Naive B cell (primary cell): ENCODE data around the gene NNMT. TPM values are rescaled to one million over a fixed set of nuclear protein-coding genes. Genes with fewer than 3 reads are reported as not detected.

Experiments
- ATAC-seq, 2 donors: fragments of 150-1000 bp; cut with Tn5 transposase; 2 replicates each; pipeline ENCODE4 v1.10.0; 2021; ENCODE audit warnings: low read depth in 2 of 2, mild to moderate bottlenecking in 2 of 2, moderate library complexity in 2 of 2
- DNase-seq: peaks from one replicate; pipeline ENCODE4 v3.0.0; 2022
- H3K27ac Mint-ChIP-seq, 6 donors: one replicate each; pipeline ENCODE4 v1.8.0; 2020 to 2022; ENCODE audit warnings: mild to moderate bottlenecking in 6 of 6, mixed read lengths in 6 of 6, moderate library complexity in 5 of 6, inconsistent platforms in 2 of 6
- H3K27me3 Mint-ChIP-seq, 3 donors: one replicate each; pipeline ENCODE4 v1.8.0; 2021 to 2022; ENCODE audit warnings: mixed read lengths in 3 of 3, mild to moderate bottlenecking in 1 of 3
- H3K36me3 Mint-ChIP-seq, 2 donors: one replicate each; pipeline ENCODE4 v1.8.0; 2020 to 2022; ENCODE audit warnings: mixed read lengths in 2 of 2, inconsistent platforms in 1 of 2, mild to moderate bottlenecking in 1 of 2
- H3K4me1 Mint-ChIP-seq, 3 donors: one replicate each; pipeline ENCODE4 v1.8.0; 2020 to 2022; ENCODE audit warnings: mixed read lengths in 3 of 3, inconsistent platforms in 1 of 3, mild to moderate bottlenecking in 1 of 3, moderate library complexity in 1 of 3
- H3K4me3 Mint-ChIP-seq, 8 donors: one replicate each; pipeline ENCODE4 v1.8.0; 2020 to 2022; ENCODE audit warnings: mild to moderate bottlenecking in 8 of 8, mixed read lengths in 8 of 8, moderate library complexity in 8 of 8, inconsistent platforms in 2 of 8
- H3K9me3 Mint-ChIP-seq, 7 donors: one replicate each; pipeline ENCODE4 v1.8.0; 2020 to 2022; ENCODE audit warnings: mixed read lengths in 7 of 7, mild to moderate bottlenecking in 5 of 7, inconsistent platforms in 2 of 7, moderate library complexity in 1 of 7
- polyA plus RNA-seq, 6 donors: library from polyadenylated mRNA; unstranded; fragments of 300-500 nt; fragmentation: Illumina TruSeq; gene quantifications; one replicate each; pipeline ENCODE4 v1.2.3, GENCODE V29; 2021; ENCODE audit warnings: low read depth in 6 of 6

NNMT gene
- polyA plus RNA-seq, result under 1 TPM in 1 of 6 donors, not detected in 5; 0.64 TPM

DNA sequence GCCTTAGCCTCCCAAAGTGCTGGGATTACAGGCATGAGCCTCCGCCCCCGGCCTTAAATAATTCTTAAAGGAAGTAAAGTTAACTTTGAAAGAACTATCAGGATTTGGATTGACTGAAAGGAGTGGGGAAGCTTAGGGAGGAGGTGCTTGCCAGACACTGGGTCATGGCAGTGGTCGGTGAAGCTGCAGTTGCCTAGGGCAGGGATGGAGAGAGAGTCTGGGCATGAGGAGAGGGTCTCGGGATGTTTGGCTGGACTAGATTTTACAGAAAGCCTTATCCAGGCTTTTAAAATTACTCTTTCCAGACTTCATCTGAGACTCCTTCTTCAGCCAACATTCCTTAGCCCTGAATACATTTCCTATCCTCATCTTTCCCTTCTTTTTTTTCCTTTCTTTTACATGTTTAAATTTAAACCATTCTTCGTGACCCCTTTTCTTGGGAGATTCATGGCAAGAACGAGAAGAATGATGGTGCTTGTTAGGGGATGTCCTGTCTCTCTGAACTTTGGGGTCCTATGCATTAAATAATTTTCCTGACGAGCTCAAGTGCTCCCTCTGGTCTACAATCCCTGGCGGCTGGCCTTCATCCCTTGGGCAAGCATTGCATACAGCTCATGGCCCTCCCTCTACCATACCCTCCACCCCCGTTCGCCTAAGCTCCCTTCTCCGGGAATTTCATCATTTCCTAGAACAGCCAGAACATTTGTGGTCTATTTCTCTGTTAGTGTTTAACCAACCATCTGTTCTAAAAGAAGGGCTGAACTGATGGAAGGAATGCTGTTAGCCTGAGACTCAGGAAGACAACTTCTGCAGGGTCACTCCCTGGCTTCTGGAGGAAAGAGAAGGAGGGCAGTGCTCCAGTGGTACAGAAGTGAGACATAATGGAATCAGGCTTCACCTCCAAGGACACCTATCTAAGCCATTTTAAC lies at the start of gene NNMT:
TSS of gene NNMT (plus strand) at position 724 of the 929 bp plus-strand sequence. CDS start at position 882, 158 bp downstream.
- ATAC-seq, result no peak
- Mint-ChIP-seq H3K4me1 (no peaks in the 10 kb centered on the region), H3K4me3 (no peak within 1 kb of the TSS), H3K27ac (peak within 1 kb of the TSS in 2 of 6 donors; percentile 30 to 51), H3K36me3 (no peaks in the 10 kb centered on the region), H3K9me3 (peaks cover 0 to 14% (median 10%) of the 10 kb centered on the region in 7 donors), H3K27me3 (peaks cover 23 to 28% (median 26%) of the 10 kb centered on the region in 3 donors)
- DNase-seq, result no peak

DNA sequence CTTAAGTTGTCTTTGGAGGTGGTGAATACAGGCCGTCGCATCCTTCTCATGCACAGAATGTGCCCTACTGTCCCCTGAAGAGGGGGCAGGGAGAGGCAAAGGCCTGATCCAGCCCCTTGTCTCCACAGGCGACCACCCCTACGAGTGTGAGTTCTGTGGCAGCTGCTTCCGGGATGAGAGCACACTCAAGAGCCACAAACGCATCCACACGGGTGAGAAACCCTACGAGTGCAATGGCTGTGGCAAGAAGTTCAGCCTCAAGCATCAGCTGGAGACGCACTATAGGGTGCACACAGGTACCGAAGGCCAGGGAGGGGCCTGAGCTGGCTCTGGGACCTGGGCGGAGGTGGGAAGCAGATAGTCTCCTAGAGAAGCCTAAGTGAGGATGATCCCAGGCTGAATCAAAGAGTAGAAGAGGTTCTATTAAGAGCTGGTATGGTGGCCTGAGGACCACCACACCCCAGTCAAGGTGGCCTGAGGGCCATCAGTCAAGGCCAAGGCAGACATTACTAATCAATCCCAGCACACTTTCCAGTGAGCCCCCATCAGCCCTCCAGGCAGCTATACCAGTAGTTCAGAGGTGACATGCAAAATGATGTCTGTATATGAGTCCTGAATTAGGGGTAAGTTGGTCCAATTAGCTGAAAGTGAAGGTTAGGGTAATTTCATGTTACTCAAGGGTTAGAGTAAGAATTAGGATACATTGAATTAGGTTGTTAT lies 49.0 kb upstream of the NNMT start:
- peaks cover 12 to 17% (median 16%) of the 10 kb centered on the region in 3 donors for H3K4me1 Mint-ChIP-seq
- no peaks in the 10 kb centered on the region for H3K9me3 Mint-ChIP-seq
- H3K36me3 Mint-ChIP-seq, result peaks cover 5 to 36% of the 10 kb centered on the region in 2 donors
- DNase-seq (no peak), ATAC-seq (no peak)
- no peaks in the 10 kb centered on the region for H3K27me3 Mint-ChIP-seq
- H3K4me3 Mint-ChIP-seq, result no peak overlapping the region
- peak overlapping the region in 2 of 6 donors; percentile 19 to 60 for H3K27ac Mint-ChIP-seq

DNA sequence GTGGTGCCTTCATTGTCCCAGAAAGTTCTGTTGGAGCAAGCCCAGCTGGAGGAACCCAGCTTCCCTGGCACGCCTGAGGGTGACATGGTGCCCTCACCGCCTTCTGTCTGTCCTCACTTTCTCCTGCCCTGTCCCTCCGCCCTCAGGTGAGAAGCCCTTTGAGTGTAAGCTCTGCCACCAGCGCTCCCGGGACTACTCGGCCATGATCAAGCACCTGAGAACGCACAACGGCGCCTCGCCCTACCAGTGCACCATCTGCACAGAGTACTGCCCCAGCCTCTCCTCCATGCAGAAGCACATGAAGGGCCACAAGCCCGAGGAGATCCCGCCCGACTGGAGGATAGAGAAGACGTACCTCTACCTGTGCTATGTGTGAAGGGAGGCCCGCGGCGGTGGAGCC lies 46.0 kb upstream of the NNMT start:
- Mint-ChIP-seq H3K9me3 (no peaks in the 10 kb centered on the region), H3K27ac (peak overlapping the region in 3 of 6 donors; percentile 10 to 69 (median 28)), H3K4me3 (peak overlapping the region in 1 of 8 donors; percentile 42), H3K4me1 (peaks cover 12 to 17% (median 17%) of the 10 kb centered on the region in 3 donors), H3K27me3 (no peaks in the 10 kb centered on the region), H3K36me3 (peaks cover 5 to 36% of the 10 kb centered on the region in 2 donors)
- ATAC-seq, result no peak
- DNase-seq, result no peak

DNA sequence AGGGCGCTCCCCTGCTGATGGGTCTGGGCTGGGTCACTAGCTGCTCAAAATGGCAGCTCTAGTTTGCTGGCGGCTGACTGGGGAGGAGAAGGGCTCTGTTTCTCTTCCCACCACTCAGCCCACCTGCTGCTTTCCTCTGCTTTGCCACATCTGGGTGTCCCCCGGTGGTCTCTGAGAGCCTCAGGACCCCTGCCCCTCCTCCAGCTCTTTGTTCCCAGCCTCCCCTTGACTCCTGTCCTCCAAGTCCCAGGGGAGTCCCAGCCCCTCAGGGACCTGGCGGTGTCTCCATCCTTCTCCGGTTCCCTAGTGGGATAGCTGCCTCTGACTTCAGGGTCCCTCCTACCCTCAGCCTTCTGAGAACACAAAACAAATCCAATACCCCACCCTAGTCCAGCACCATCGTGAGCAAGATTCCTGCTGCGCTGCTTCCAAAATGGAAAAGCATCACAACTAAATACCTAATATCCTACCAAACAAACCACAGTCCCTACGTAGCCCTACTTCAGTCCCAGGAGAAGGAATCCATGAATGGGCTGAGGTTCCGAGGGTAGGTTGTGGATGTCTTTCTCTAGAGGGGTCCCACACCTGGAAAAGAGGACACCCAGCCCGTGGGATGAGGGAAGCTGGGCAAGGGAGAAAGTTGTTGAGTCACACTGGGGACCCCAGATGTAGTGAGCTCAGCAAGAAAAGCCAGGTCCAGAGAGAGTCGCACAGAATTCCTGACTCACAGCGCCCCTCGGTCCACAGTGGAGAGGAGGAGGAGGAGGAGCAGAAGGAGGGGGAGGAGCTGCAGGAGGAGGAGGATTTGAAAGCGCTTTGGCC lies 45.0 kb upstream of the NNMT start:
- H3K27ac Mint-ChIP-seq, result peak overlapping the region in 4 of 6 donors; percentile 10 to 78 (median 60)
- ATAC-seq, result no peak
- no peak for DNase-seq
- peak overlapping the region in 2 of 8 donors; percentile 18 to 33 for H3K4me3 Mint-ChIP-seq
- peaks cover 5 to 35% of the 10 kb centered on the region in 2 donors for H3K36me3 Mint-ChIP-seq
- H3K4me1 Mint-ChIP-seq, result peaks cover 12 to 17% (median 17%) of the 10 kb centered on the region in 3 donors
- H3K27me3 Mint-ChIP-seq, result no peaks in the 10 kb centered on the region
- no peaks in the 10 kb centered on the region for H3K9me3 Mint-ChIP-seq

DNA sequence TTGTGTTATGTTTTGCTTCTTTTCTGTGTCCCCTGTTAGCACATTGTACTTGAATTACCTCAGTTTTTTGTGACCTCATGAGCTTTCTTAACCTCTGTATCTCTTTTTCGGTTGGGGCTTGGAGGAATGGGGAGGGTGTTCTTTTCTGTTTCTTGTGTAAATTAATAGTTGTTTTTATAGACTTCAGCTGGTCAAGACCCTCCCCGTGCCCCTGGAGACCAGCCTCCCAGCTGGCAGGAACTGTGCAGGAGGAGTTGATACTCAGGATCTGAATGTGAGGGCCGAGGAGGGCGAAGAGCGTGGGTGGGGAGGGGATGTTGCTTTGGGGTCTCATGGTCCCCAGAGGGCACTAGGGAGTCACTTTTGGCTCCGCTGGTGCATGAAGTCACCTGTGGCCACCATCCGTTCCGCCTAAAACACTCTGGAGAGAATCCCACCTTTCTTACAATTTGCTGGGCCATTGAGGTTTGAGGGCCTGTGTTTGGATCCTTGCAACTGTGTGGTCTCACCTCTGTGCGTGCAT lies 44.3 kb upstream of the NNMT start:
- ATAC-seq (no peak), DNase-seq (no peak)
- H3K9me3 Mint-ChIP-seq, result no peaks in the 10 kb centered on the region
- H3K27ac Mint-ChIP-seq, result peak overlapping the region; percentile 10 to 78 (median 62)
- H3K4me3 Mint-ChIP-seq, result peak overlapping the region in 1 of 8 donors; percentile 15
- peaks cover 5 to 28% of the 10 kb centered on the region in 2 donors for H3K36me3 Mint-ChIP-seq
- H3K27me3 Mint-ChIP-seq, result no peaks in the 10 kb centered on the region
- peaks cover 12 to 17% (median 13%) of the 10 kb centered on the region in 3 donors for H3K4me1 Mint-ChIP-seq

DNA sequence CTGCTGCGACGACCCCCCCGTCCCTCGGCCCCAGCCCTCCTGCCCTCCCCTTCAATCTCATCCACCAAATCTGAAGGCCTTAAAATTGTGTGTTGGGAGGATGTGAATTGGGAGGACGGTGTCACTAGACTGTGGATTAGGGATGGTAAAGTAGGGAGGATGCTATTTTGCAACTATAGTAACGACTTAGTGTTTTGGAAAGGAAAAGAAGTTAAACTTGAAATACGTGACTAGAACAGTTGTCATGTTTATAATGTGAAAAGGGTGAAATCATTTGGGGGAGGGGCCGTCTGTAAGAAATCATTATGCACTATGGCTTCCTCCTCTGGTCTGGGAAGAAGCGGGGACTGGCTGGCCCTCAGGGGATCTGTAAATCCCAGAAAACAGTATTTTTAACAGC lies 43.4 kb upstream of the NNMT start:
- ATAC-seq, result no peak
- no peaks in the 10 kb centered on the region for H3K27me3 Mint-ChIP-seq
- no peak for DNase-seq
- peaks cover 5 to 28% of the 10 kb centered on the region in 2 donors for H3K36me3 Mint-ChIP-seq
- H3K27ac Mint-ChIP-seq, result peak overlapping the region in 5 of 6 donors; percentile 2 to 79 (median 61)
- H3K4me3 Mint-ChIP-seq, result peak overlapping the region in 1 of 8 donors; percentile 26
- no peaks in the 10 kb centered on the region for H3K9me3 Mint-ChIP-seq
- H3K4me1 Mint-ChIP-seq, result peaks cover 18 to 20% (median 19%) of the 10 kb centered on the region in 3 donors

DNA sequence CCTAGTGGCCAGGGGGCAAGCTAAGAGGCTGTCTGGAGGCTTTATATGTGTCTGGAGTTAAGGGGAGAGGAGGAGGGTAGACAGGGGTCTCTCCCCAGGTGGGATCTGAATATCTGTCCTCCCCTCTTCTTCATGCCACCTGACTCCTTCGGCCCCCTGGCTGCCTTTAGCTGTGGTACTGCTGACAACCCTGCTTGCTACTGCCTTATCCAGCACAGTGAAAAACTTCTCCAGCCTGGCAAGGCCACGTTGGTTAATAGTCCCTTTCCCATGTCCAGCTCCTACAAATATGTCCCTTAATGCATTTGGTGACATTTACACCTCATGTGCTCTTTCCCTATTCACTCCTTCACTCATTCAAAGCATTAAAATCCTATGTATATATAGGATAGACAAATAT lies 42.4 kb upstream of the NNMT start:
- Mint-ChIP-seq H3K27ac (peak overlapping the region in 5 of 6 donors; percentile 19 to 84 (median 26)), H3K27me3 (no peaks in the 10 kb centered on the region), H3K4me3 (no peak overlapping the region), H3K4me1 (peaks cover 24 to 27% (median 26%) of the 10 kb centered on the region in 3 donors), H3K9me3 (no peaks in the 10 kb centered on the region), H3K36me3 (peaks cover 5 to 20% of the 10 kb centered on the region in 2 donors)
- no peak for ATAC-seq
- DNase-seq, result no peak

DNA sequence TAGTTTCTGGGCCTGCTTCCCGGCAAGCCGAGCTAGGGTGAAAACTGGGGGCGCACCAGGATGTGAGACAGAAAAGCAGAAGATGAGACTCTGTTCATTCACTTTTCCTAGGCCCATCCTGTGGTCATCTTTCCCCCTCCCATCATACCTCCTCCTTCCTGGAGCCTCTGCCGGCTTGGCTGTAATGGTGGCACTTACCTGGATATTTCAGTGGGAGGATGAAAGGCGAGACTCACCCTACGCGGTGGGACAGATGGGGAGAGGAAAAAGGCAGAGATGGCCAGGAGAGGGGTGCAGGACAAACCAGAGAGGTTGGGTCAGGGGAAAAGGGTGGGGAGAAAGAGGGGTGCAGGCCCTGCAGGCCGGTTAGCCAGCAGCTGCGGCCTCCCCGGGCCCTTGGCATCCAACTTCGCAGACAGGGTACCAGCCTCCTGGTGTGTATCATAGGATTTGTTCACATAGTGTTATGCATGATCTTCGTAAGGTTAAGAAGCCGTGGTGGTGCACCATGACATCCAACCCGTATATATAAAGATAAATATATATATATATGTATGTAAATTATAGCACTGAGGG lies 41.5 kb upstream of the NNMT start:
- Mint-ChIP-seq H3K36me3 (peaks cover 5 to 20% of the 10 kb centered on the region in 2 donors), H3K27me3 (no peaks in the 10 kb centered on the region), H3K9me3 (no peaks in the 10 kb centered on the region), H3K27ac (peak overlapping the region in 3 of 6 donors; percentile 26 to 84 (median 54)), H3K4me3 (no peak overlapping the region), H3K4me1 (peaks cover 33 to 36% (median 34%) of the 10 kb centered on the region in 3 donors)
- DNase-seq (no peak), ATAC-seq (no peak)

DNA sequence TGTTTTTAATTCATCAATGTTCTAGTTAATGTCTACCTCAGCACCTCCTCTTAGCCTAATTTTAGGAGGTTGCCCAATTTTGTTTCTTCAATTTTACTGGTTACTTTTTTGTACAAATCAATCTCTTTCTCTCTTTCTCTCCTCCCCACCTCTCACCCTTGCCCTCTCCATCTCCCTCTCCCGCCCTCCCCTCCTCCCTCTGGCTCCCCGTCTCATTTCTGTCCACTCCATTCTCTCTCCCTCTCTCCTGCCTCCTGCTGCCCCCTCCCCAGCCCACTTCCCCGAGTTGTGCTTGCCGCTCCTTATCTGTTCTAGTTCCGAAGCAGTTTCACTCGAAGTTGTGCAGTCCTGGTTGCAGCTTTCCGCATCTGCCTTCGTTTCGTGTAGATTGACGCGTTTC lies 40.9 kb upstream of the NNMT start:
- DNase-seq, result no peak
- Mint-ChIP-seq H3K27ac (peak overlapping the region in 3 of 6 donors; percentile 25 to 95 (median 52)), H3K9me3 (no peaks in the 10 kb centered on the region), H3K4me1 (peaks cover 39 to 40% (median 40%) of the 10 kb centered on the region in 3 donors), H3K4me3 (peak overlapping the region in 1 of 8 donors; percentile 64), H3K27me3 (no peaks in the 10 kb centered on the region), H3K36me3 (peaks cover 5 to 17% of the 10 kb centered on the region in 2 donors)
- ATAC-seq, result no peak

DNA sequence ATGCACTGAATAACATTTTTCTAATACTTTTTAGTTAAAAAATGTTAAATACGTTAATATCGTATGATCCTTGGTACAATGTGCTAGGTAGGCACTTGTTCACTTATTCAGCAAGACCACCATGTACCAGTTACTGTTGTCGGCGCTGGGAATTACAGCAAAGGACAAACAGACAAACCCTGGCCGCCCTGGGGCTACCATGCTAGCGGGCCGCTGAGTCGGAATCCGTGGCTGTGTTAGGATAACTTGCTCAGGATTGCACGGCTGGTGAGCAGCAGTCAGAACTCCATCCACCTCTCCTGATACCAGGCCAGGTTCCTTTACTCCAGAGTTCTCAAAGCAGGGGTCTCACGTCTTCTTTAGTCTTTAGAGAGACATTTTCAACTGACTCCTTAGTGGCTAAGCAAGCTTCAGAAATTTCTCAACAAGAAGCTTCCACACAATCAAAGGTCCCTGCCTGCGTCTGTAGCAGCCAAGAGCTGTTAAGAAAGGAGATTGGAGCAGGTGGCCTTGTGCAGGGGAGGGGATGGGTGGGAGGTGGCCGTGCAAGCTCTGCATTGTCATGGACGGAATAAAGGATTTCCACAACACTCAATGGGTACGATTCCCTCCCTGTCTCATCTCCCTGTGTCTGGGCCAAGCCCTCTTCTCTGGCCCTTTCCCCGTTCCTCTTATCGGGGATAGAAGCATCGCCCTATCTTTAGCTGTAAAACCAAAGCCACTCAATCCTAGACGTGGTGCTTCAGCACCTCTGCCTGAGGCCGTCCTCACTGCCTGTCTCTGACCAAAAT lies 39.8 kb upstream of the NNMT start:
- H3K4me3 Mint-ChIP-seq, result peak overlapping the region in 2 of 8 donors; percentile 25 to 29
- H3K36me3 Mint-ChIP-seq, result peaks cover 2 to 7% of the 10 kb centered on the region in 2 donors
- no peaks in the 10 kb centered on the region for H3K9me3 Mint-ChIP-seq
- no peaks in the 10 kb centered on the region for H3K27me3 Mint-ChIP-seq
- ATAC-seq, result no peak
- peak overlapping the region; percentile 44 to 95 (median 87) for H3K27ac Mint-ChIP-seq
- DNase-seq, result no peak
- peaks cover 35 to 42% (median 38%) of the 10 kb centered on the region in 3 donors for H3K4me1 Mint-ChIP-seq

DNA sequence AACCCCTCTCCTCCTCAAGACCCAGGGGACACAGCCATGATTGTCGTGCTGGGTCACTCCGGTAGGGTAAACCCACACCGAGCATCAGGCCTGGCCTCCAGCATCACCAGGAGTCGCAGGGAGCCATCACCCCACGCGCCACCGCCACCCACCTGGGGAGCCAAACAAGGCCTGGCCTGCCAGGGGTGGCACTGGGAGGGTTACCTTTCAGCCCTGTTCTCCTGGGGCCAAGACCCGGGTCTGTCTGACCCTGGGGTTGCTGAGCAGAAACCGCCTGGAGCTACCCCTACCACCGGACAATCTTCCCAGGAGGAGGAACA lies 39.3 kb upstream of the NNMT start:
- Mint-ChIP-seq H3K4me3 (peak overlapping the region in 1 of 8 donors; percentile 29), H3K27me3 (no peaks in the 10 kb centered on the region), H3K9me3 (no peaks in the 10 kb centered on the region), H3K27ac (peak overlapping the region; percentile 44 to 96 (median 89)), H3K36me3 (peaks cover 0 to 7% of the 10 kb centered on the region in 2 donors), H3K4me1 (peaks cover 30 to 37% (median 32%) of the 10 kb centered on the region in 3 donors)
- ATAC-seq (no peak), DNase-seq (no peak)
